HL-60 (cell line): ENCODE measurements around the gene DNAI2.

ENCODE experiments used
- DNase-seq, 2 experiments: peaks; one replicate each; pipeline ENCODE4 v3.0.0-alpha.2; 2010 to 2020; ENCODE audit warnings: low read depth in 1 of 2, low spot score in 1 of 2
- H3K27ac ChIP-seq: fragments of 250-450 bp; sonication (Bioruptor Pico); replicated peaks from 2 replicates; pipeline ENCODE4 v1.5.1; 2020; ENCODE audit warnings: mild to moderate bottlenecking, moderate library complexity
- H3K27me3 ChIP-seq: fragments of 250-450 bp; sonication (Bioruptor Pico); 2 replicates; pipeline ENCODE4 v1.5.1; 2021; ENCODE audit warnings: mild to moderate bottlenecking, moderate library complexity; ENCODE audit not compliant: insufficient read depth, poor library complexity, severe bottlenecking
- H3K4me3 ChIP-seq: replicated peaks from 2 replicates; pipeline ENCODE4 v1.5.1; 2011; ENCODE audit warnings: mild to moderate bottlenecking, control low read depth, low read length; ENCODE audit not compliant: insufficient read depth
- GABPA ChIP-seq: IDR thresholded peaks from 2 replicates; pipeline ENCODE4 v1.6.1; 2012; ENCODE audit warnings: low read depth
- POLR2AphosphoS5 ChIP-seq: IDR thresholded peaks from 2 replicates; pipeline ENCODE4 v1.6.1; 2012; ENCODE audit warnings: low read depth
- SPI1 ChIP-seq: IDR thresholded peaks from 2 replicates; pipeline ENCODE4 v1.6.1; 2012; ENCODE audit warnings: low read depth, mild to moderate bottlenecking, borderline replicate concordance
- TF ChIP-seq, protein P1 (sequence below): IDR thresholded peaks from one replicate; pipeline ENCODE4 v1.5.1; 2011; ENCODE audit warnings: low read length, control low read depth, inconsistent platforms; ENCODE audit not compliant: insufficient read depth
- TF ChIP-seq, protein P2 (sequence below): IDR thresholded peaks from 2 replicates; pipeline ENCODE4 v1.6.1; 2012; ENCODE audit warnings: low read depth; ENCODE audit not compliant: insufficient replicate concordance

Gene DNAI2

DNA sequence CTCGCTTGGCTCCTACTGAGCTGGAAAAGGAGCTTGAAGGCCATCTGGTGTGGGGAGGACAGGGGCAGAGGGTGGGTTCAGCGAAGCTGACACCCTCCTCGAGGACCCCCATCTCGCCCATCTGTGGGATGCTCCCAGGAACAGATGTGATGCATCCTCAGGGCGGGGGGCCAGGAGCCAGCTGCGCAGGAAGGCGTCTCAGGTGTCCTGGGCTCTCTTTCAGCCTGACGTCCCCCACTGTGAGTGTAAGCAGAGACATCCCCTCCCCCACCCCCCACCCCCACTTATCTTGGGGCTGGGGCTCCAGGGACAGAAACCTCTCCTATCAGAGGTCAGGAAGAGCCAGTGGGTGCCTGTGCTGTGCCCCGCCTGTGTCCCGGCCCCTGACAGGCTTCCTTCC is 68.2 kb downstream of the DNAI2 start:
- Histone ChIP-seq H3K4me3 (no peak overlapping the region), H3K27ac (no peak overlapping the region), H3K27me3 (peaks cover 6% of the 10 kb centered on the region)
- TF ChIP-seq, protein P1, sequence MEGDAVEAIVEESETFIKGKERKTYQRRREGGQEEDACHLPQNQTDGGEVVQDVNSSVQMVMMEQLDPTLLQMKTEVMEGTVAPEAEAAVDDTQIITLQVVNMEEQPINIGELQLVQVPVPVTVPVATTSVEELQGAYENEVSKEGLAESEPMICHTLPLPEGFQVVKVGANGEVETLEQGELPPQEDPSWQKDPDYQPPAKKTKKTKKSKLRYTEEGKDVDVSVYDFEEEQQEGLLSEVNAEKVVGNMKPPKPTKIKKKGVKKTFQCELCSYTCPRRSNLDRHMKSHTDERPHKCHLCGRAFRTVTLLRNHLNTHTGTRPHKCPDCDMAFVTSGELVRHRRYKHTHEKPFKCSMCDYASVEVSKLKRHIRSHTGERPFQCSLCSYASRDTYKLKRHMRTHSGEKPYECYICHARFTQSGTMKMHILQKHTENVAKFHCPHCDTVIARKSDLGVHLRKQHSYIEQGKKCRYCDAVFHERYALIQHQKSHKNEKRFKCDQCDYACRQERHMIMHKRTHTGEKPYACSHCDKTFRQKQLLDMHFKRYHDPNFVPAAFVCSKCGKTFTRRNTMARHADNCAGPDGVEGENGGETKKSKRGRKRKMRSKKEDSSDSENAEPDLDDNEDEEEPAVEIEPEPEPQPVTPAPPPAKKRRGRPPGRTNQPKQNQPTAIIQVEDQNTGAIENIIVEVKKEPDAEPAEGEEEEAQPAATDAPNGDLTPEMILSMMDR: no peak
- TF ChIP-seq POLR2AphosphoS5 (no peak), SPI1 (no peak), GABPA (no peak)
- TF ChIP-seq, protein P2, sequence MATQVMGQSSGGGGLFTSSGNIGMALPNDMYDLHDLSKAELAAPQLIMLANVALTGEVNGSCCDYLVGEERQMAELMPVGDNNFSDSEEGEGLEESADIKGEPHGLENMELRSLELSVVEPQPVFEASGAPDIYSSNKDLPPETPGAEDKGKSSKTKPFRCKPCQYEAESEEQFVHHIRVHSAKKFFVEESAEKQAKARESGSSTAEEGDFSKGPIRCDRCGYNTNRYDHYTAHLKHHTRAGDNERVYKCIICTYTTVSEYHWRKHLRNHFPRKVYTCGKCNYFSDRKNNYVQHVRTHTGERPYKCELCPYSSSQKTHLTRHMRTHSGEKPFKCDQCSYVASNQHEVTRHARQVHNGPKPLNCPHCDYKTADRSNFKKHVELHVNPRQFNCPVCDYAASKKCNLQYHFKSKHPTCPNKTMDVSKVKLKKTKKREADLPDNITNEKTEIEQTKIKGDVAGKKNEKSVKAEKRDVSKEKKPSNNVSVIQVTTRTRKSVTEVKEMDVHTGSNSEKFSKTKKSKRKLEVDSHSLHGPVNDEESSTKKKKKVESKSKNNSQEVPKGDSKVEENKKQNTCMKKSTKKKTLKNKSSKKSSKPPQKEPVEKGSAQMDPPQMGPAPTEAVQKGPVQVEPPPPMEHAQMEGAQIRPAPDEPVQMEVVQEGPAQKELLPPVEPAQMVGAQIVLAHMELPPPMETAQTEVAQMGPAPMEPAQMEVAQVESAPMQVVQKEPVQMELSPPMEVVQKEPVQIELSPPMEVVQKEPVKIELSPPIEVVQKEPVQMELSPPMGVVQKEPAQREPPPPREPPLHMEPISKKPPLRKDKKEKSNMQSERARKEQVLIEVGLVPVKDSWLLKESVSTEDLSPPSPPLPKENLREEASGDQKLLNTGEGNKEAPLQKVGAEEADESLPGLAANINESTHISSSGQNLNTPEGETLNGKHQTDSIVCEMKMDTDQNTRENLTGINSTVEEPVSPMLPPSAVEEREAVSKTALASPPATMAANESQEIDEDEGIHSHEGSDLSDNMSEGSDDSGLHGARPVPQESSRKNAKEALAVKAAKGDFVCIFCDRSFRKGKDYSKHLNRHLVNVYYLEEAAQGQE: no peak
- no peak for DNase-seq

DNA sequence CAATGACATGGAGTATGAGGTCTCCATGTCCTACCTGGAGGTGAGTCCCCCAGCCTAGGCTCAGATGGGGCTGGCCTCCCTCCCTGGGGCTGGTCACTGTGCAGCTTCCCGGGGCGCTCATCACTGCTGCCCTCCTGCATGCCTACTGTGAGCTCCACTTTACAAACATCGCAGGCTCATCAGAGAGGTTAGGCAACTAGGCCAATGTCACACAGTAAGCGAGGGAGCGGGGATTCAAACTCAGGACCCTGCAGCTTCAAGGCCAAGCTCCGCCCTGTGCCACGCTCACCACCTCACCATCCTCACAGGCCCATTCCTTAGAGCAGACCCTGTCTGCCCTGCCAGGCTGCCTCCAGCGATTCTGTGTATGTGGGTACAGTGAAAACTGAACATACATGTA is 69.1 kb downstream of the DNAI2 start:
- no peak overlapping the region for H3K27ac ChIP-seq
- H3K4me3 ChIP-seq: no peak overlapping the region
- peaks cover 8% of the 10 kb centered on the region for H3K27me3 ChIP-seq
- no peak for DNase-seq
- TF ChIP-seq SPI1 (no peak), GABPA (no peak)
- TF ChIP-seq, protein P1: no peak

DNA sequence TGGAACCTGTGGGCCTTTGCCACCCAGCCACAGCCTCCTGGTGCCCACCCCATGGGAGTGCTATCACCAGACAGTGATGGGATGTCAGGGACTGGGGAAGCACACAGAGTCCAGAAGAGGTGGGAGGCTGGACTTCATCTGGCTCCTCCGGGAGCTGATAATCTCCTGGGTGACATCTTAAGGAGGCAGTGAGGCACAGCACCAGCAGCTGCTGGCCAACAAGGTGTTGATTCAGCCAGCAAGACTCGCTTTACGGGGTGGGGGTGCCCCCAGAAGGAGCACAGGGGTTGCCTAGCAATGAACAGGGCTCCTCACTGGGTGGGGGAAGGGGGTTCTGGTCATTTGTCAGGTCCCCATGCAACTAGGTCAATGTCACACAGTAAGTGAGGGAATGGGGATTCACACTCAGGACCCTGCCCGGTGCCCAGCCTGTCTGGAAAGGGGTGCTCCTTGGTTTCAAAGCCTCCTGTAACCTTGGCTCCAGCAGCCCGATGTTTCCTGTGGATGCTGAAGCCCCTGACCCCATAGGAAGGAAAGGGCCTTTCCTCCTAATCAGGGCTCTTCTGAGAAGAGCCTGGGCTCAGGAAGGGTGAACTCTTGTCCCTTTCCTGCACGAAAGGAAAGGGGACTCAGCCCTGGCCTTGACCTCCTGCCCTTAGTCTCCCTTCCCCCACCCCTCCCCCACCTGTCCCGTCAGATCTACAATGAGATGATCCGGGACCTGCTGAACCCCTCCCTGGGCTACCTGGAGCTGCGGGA is 69.7 kb downstream of the DNAI2 start:
- DNase-seq: no peak
- H3K4me3 ChIP-seq: no peak overlapping the region
- TF ChIP-seq, protein P1: no peak
- TF ChIP-seq, protein P2: no peak
- TF ChIP-seq SPI1 (no peak), GABPA (no peak), POLR2AphosphoS5 (no peak)
- H3K27me3 ChIP-seq: peaks cover 13% of the 10 kb centered on the region
- H3K27ac ChIP-seq: no peak overlapping the region

DNA sequence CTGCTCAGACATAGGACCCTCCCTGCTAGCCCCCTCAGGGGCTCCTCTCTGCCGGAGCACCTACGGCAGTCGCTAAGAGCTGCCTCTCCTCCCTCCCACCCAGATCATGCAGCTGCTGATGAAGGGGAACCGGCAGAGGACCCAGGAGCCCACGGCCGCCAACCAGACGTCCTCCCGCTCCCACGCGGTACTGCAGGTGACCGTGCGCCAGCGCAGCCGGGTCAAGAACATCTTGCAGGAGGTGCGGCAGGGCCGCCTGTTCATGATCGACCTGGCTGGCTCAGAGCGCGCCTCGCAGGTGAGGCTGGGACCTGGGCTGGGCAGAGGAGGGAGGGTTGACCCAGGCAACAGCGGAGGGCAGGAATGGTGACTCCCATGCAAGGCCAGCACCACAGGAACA is 70.6 kb downstream of the DNAI2 start:
- H3K27me3 ChIP-seq: peaks cover 14% of the 10 kb centered on the region
- no peak overlapping the region for H3K27ac ChIP-seq
- H3K4me3 ChIP-seq: no peak overlapping the region
- TF ChIP-seq POLR2AphosphoS5 (no peak), SPI1 (no peak), GABPA (no peak)
- TF ChIP-seq, protein P2: no peak
- TF ChIP-seq, protein P1: no peak
- DNase-seq: no peak
